HepG2 (cell line): ENCODE data around the gene POLG2. TPM values are rescaled to one million over a fixed set of nuclear protein-coding genes. Genes with fewer than 3 reads are reported as not detected.

ENCODE experiments used
- CBFB ChIP-seq: sonication (generic); formaldehyde crosslinking; IDR thresholded peaks from 2 replicates; pipeline ENCODE4 v1.4.0; 2020; ENCODE audit warnings: missing genetic modification reagents
- EP300 ChIP-seq, 3 experiments: sonication (generic) in 1 of 3; formaldehyde crosslinking in 1 of 3; IDR thresholded peaks; 2 replicates each; pipeline versions ENCODE4 v1.5.1 to v1.6.1; 2011 to 2020; ENCODE audit warnings: low read depth in 2 of 3, low read length in 2 of 3, borderline replicate concordance in 1 of 3, improper control_type of control experiment in 1 of 3, mild to moderate bottlenecking in 1 of 3, missing genetic modification reagents in 1 of 3, moderate library complexity in 1 of 3
- GPBP1L1 ChIP-seq: sonication (generic); formaldehyde crosslinking; IDR thresholded peaks from 2 replicates; pipeline ENCODE4 v1.5.0; 2020; ENCODE audit warnings: mild to moderate bottlenecking, missing genetic modification reagents
- HOXA7 ChIP-seq: sonication (generic); formaldehyde crosslinking; IDR thresholded peaks from 2 replicates; pipeline ENCODE4 v1.8.1; 2022; ENCODE audit warnings: mild to moderate bottlenecking, missing genetic modification reagents, moderate library complexity
- ISL2 ChIP-seq: sonication (generic); formaldehyde crosslinking; IDR thresholded peaks from 2 replicates; pipeline ENCODE4 v1.5.0; 2020; ENCODE audit warnings: missing genetic modification reagents
- JDP2 ChIP-seq: sonication (generic); formaldehyde crosslinking; IDR thresholded peaks from 2 replicates; pipeline ENCODE4 v1.8.1; 2022; ENCODE audit warnings: missing genetic modification reagents, borderline replicate concordance
- KLF15 ChIP-seq: sonication (generic); formaldehyde crosslinking; IDR thresholded peaks from 2 replicates; pipeline ENCODE4 v1.8.1; 2023; ENCODE audit warnings: borderline replicate concordance, mild to moderate bottlenecking, inconsistent platforms, missing genetic modification reagents, mixed read lengths
- NR0B2 ChIP-seq: sonication (generic); formaldehyde crosslinking; IDR thresholded peaks from 2 replicates; pipeline ENCODE4 v1.4.0; 2020; ENCODE audit warnings: mild to moderate bottlenecking, missing genetic modification reagents
- POLR2A ChIP-seq, 2 experiments: IDR thresholded peaks; 2 replicates each; pipeline ENCODE4 v1.6.1; 2011; ENCODE audit warnings: low read depth in 2 of 2, low read length in 2 of 2, mild to moderate bottlenecking in 1 of 2, moderate library complexity in 1 of 2; ENCODE audit not compliant: insufficient read depth in 1 of 2
- SALL1 ChIP-seq: sonication (generic); formaldehyde crosslinking; IDR thresholded peaks from 2 replicates; pipeline ENCODE4 v1.8.0; 2022; ENCODE audit warnings: mild to moderate bottlenecking, missing genetic modification reagents
- TOE1 ChIP-seq: sonication (generic); formaldehyde crosslinking; IDR thresholded peaks from 2 replicates; pipeline ENCODE4 v1.4.0; 2020; ENCODE audit warnings: mild to moderate bottlenecking, missing genetic modification reagents
- ZBTB4 ChIP-seq: sonication (generic); formaldehyde crosslinking; IDR thresholded peaks from 2 replicates; pipeline ENCODE4 v1.4.0; 2020; ENCODE audit warnings: missing genetic modification reagents, mild to moderate bottlenecking, borderline replicate concordance
- ZBTB7B ChIP-seq: sonication (generic); formaldehyde crosslinking; IDR thresholded peaks from 2 replicates; pipeline ENCODE4 v1.4.0; 2020; ENCODE audit warnings: missing genetic modification reagents
- ZIK1 ChIP-seq: sonication (generic); formaldehyde crosslinking; IDR thresholded peaks from 2 replicates; pipeline ENCODE4 v1.5.0; 2020; ENCODE audit warnings: mild to moderate bottlenecking, low read depth, missing genetic modification reagents, borderline replicate concordance
- ZNF280B ChIP-seq: sonication (generic); formaldehyde crosslinking; IDR thresholded peaks from 2 replicates; pipeline ENCODE4 v1.5.0; 2020; ENCODE audit warnings: missing genetic modification reagents, mild to moderate bottlenecking, borderline replicate concordance
- ZNF496 ChIP-seq: sonication (generic); formaldehyde crosslinking; IDR thresholded peaks from 2 replicates; pipeline ENCODE4 v1.8.1; 2023; ENCODE audit warnings: mild to moderate bottlenecking, moderate library complexity, missing genetic modification reagents; ENCODE audit not compliant: insufficient replicate concordance
- ZNF549 ChIP-seq: sonication (generic); formaldehyde crosslinking; IDR thresholded peaks from 2 replicates; pipeline ENCODE4 v1.5.0; 2020; ENCODE audit warnings: missing genetic modification reagents
- ZNF563 ChIP-seq: sonication (generic); formaldehyde crosslinking; IDR thresholded peaks from 2 replicates; pipeline ENCODE4 v1.8.0; 2022; ENCODE audit warnings: mild to moderate bottlenecking, moderate library complexity, missing genetic modification reagents
- ZSCAN21 ChIP-seq: sonication (generic); formaldehyde crosslinking; IDR thresholded peaks from 2 replicates; pipeline ENCODE4 v1.8.0; 2022; ENCODE audit warnings: mild to moderate bottlenecking, missing genetic modification reagents, moderate library complexity, borderline replicate concordance
- polyA plus RNA-seq, 8 experiments: library from polyadenylated mRNA; depleted of rRNA in 3 of 8; stranded (reverse) in 7 of 8; unstranded in 1 of 8; fragments of >200 nt; fragmentation: Illumina TruSeq in 4 of 8; extraction: Trizol in 4 of 8; gene quantifications; 2 replicates each; pipeline versions ENCODE4 v1.2.1 to v1.2.3, GENCODE V29; 2011 to 2016; ENCODE audit warnings: low read depth in 4 of 8, missing spikeins in 1 of 8, mixed read lengths in 1 of 8; ENCODE audit not compliant: insufficient read depth in 1 of 8
- total RNA-seq, 5 experiments: library from RNA; depleted of rRNA; stranded (reverse); fragments of >200 nt; fragmentation: Illumina TruSeq; extraction: Trizol; gene quantifications; 2 replicates each; pipeline ENCODE4 v1.2.3, GENCODE V29; 2016; ENCODE audit warnings: low read depth in 1 of 5

The POLG2 gene
- total and polyA plus RNA-seq, 2 of the 13 experiments (the other 11 are each of a cell fraction or from before 2014, with no cell fraction given), result 21.1 to 25.5 TPM

- TF ChIP-seq ZBTB7B (0 out of 2 replicates have a peak, but pooled peaks have one; percentile 14), ZNF563 (peak; percentile 84), GPBP1L1 (no peak), TOE1 (CRISPR knock-in tag) (no peak), HOXA7 (CRISPR knock-in tag) (no peak), SALL1 (CRISPR knock-in tag) (peak; percentile 92), EP300 (IDR thresholded peaks at IDR 0.05; ENCODE audit: low read depth in 2 of 2, low read length in 2 of 2) (peak in 1 of 2 experiments; percentile 69; a peak in 1 of 4 replicates), EP300 (CRISPR knock-in tag; IDR thresholded peaks at IDR 0.05; ENCODE audit: borderline replicate concordance) (no peak), ISL2 (peak; percentile 70; the same call in 1 of the 2 replicates), ZIK1 (CRISPR knock-in tag) (no peak), KLF15 (CRISPR knock-in tag) (peak; percentile 80), ZSCAN21 (CRISPR knock-in tag) (peak; percentile 96), ZNF549 (no peak), ZNF280B (CRISPR knock-in tag) (peak; percentile 98), NR0B2 (CRISPR knock-in tag) (peak; percentile 97), ZNF496 (CRISPR knock-in tag) (no peak), CBFB (CRISPR knock-in tag) (0 out of 2 replicates have a peak, but pooled peaks have one; percentile 46), JDP2 (CRISPR knock-in tag) (no peak), ZBTB4 (peak; percentile 83; the same call in 1 of the 2 replicates), POLR2A (IDR thresholded peaks at IDR 0.05; ENCODE audit: insufficient read depth in 1 of 2, low read depth in 2 of 2, low read length in 2 of 2) (peak; percentile 90 to 98)
Observed at GRCh38 chr17:64496786-64497564, at the start of gene POLG2 (continued).
